ENCODE data around the gene OMA1.
"Not testable (repeated sequence)": the region's sequence is repeated elsewhere in the genome, so short reads cannot be mapped to it uniquely, and the experiment has no call there.

The OMA1 gene

DNA sequence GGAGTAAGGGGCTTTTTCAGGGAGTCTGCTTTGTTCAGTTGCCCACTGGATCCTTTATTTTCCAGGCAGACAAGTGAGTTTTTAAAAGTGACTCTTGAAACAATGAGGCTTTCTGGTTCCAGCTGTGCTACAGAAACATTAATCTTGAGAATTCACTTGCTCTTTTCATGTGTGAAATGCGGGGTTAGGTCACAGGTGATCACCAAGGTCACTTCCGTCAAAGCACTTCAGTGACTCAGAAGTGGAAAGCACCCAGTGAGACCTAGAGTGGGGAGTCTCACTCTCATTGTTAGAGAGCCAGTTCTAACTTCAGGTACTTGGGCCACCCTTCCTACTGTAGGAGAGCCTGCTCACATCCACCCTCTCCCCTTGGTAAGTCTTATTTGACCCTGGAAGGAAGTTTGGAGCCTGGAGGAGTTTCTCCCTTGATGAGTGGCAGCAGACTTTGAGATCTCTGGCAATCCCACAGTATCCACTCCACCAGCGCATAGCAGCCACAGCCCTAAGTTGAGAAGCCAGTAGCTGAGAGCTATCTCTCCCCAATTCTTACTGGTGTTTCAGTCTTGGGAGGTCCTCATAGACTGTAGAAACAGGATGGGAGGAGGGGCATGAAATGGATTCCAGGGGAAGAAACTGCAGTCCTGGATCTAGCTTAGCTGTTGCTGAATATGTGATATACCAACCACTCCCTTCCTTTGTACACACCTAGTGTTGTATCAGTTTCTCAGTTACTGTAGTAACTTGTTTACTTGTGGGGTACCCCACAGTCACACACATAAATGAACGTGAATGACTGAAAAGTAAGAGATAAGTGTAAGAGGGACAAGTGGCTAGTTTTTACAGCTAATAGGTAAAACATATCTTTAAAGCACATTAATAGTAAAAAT lies 27.4 kb upstream of the OMA1 start:
- DNase-seq (ENCODE audit: low read depth, low spot score), result no peak

DNA sequence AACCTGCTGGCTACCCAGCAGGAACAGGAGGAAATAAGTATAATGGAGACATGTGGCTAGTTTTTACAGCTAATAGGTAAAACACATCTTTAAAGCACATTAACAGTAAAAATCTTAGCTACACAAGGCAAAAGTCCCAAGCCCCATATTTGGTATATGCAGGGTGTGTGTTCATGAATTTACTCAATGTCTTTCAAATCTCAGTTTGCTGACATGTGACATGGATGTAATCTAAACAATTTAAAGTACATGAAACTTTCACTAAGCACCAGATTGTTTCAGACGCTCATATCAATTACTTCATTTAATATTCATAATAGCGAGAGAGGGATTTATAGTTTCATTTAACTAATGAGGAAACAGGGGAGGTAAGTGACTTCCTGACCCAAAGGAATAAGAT lies 26.6 kb upstream of the OMA1 start:
- no peak for DNase-seq (ENCODE audit: low read depth, low spot score)

DNA sequence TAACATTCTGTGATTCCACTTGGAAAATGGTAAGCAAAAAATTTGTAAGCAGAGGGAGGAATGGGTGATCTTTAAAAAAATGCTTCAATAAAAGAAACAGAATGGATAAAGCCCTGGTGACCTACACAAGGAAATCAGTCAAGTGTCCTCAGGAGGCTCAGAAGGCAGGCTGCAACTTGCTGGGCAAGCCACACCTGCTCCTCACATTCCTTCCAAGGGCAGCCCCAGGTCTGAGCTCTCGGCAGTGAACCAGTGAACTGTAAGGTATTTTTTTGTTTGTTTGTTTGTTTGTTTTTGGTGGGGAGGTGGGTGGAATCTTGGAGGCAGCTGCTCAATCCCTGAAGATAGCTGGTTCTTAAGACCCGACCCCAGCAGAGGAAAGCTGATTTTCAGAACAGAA lies 26.2 kb upstream of the OMA1 start:
- no peak for DNase-seq (ENCODE audit: low read depth, low spot score)

DNA sequence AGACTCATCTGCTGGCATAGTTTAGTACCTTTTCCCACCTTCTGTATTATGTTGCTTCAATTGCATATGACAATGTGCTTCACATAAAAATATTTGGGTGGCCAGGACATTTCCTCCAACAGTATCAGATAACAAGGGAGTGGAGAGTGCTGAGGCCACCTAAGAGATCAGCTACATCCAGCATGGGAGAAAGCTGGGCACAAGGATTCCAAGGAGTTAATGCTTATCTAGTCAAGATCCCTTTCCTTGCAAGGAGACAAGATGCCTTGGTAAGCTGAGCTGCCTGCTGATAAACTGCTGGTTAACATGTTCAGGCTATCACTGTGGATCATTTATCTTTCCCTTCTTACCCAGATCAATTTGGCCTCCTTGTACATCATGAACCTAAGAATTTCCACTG lies 25.1 kb upstream of the OMA1 start:
- DNase-seq (ENCODE audit: low read depth, low spot score), result no peak

DNA sequence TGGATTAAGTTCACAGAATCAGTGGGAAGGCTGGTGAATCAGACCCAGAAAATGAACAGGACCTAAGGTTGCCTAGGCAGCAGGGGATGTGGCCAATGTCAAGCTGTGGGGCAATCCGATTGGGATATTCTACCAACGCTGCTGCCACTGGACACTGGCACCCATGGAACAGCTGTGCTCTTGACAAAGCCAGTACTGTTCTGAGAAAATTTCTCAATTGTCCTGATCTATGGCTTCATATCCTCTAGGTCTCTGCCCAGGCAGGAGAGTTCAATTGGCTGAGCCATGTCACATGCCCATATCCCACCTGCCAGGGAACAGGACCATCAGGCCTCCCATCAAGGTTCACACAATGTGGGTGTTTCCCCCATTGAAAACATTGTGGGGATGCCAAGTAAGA lies 24.3 kb upstream of the OMA1 start:
- no peak for DNase-seq (ENCODE audit: low read depth, low spot score)

DNA sequence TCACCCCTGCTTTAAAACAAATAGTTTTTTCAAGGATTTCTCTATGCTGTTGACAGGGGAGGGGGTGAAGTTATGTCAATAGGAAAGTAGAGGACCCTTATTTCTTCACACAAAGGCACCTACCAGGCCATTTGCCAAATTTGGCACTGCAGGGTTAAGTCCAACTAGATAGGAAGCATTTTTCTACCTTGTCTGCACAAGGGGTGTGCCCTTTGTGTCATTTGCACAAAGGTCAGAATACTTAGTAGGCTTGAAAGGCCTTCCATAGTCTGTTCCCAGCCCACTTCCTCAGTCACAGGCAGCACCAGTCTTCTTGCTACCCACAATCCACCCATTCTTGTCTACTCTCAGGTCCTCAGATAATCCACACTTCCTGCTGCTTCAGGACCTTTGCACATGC lies 23.6 kb upstream of the OMA1 start:
- DNase-seq (ENCODE audit: low read depth, low spot score), result no peak

DNA sequence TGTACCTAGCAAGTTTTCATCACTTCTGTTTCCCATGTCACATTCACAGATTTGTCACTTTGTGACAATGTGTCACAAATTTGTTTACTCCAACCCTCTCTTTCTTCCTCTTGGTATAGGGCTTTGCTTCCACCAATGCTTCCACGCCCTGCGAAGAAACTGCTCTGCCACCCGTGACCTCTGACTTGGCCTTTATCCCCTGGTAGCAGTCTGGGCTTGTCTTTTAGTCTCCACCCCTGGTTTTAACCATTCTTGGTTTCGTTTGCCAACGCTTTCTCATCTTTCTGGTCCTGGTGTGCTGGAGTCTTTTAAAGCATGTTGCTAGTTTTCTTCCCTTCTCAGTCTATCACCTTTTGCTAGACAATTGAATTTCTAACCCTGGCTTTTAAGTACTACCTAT lies 22.4 kb upstream of the OMA1 start:
- DNase-seq (ENCODE audit: low read depth, low spot score), result no peak

DNA sequence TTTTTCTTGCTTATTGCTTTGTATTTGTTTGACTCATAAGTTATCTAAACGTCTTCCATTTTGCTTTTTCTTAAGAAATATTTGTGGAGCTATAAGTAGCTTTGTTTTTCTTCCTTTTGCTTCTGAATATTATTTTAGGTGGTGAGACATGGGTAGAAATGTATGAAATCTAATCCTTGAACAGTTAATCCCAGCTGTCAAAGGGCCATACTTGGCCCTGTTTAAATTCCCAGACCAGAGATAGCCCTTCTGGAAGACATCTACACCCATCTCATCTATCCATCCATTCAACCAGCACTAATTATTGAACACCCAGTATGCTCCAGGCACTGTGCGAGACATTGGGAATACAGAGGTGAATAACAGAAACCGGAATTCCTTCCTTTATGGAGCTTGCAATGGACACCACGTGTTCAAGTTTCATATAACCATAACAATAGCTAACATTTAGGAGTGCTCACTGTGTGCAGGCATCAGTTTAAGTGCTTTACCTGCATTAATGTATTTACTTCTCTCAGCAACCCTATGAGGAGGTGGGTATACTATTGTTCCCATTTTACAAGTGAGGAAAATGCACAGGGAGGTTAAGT lies 21.8 kb upstream of the OMA1 start:
- no peak for DNase-seq (ENCODE audit: low read depth, low spot score)

DNA sequence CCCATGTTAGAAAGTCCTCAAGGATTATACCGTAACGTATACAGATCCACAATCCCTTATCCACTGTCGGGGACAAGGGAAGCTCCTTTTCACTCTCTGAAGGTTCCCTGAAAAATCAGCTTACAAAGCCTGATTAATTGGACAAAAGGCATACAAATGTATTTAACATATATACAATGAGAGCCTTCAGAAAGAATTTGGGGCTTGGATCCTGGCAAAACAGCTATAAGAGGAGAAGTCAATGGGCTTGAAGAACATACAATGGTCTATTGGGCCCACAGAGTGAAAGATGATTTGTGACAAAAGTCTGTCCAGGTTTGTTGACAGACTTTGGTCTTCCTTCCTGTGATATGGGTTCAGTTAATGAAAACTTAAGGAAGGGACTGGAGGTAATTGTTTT lies 19.8 kb upstream of the OMA1 start:
- no peak for DNase-seq (ENCODE audit: low read depth, low spot score)

DNA sequence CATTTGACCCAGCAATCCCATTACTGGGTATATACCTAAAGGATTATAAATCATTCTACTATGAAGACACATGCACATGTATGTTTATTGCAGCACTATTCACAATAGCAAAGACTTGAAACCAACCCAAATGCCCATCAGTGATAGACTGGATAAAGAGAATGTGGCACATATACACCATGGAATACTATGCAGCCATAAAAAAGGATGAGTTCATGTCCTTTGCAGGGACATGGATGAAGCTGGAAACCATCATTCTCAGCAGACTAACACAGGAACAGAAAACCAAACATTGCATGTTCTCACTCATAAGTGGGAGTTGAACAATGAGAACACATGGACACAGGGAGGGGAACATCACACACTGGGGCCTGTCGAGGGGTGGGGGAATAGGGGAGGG lies 17.2 kb upstream of the OMA1 start:
- not testable (repeated sequence) for DNase-seq (ENCODE audit: low read depth, low spot score)

DNA sequence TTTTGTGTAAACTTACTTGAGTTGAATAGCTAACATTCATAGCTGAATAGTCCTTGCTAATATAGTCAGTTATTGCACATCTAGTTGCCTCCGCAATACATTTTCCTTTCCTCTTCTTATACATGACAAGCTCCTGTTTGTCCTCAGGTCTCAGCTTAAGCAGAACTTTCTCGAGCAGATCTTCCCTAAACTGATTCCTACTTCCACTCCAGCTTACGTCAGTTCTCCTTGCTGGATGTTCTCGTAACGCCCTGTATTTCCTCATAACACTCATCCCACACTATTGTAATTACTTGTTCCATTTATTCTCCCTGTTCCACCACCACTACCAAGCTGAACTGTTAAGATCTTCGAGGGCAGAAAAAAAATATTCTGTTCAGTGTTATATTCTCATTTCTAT lies 15.1 kb upstream of the OMA1 start:
- DNase-seq (ENCODE audit: low read depth, low spot score), result no peak

DNA sequence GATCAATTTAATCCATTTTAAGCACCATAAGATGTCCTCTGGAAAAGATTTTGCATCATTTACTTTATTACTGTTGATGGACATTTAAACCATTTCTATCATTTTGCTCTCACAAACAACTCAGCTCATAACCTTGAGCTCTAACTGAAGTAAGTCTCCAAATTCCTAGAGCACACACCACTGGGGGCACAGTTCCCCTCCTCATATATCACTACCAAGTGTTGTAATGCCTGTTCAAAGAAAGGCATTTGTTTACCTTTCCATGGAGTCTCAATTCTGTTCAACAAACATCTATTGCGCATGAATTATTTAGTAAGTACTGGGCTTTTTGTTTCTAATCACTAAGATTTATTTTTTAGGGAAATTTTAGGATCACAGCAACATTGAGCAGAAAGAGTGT lies 8.9 kb upstream of the OMA1 start:
- DNase-seq (ENCODE audit: low read depth, low spot score), result no peak

DNA sequence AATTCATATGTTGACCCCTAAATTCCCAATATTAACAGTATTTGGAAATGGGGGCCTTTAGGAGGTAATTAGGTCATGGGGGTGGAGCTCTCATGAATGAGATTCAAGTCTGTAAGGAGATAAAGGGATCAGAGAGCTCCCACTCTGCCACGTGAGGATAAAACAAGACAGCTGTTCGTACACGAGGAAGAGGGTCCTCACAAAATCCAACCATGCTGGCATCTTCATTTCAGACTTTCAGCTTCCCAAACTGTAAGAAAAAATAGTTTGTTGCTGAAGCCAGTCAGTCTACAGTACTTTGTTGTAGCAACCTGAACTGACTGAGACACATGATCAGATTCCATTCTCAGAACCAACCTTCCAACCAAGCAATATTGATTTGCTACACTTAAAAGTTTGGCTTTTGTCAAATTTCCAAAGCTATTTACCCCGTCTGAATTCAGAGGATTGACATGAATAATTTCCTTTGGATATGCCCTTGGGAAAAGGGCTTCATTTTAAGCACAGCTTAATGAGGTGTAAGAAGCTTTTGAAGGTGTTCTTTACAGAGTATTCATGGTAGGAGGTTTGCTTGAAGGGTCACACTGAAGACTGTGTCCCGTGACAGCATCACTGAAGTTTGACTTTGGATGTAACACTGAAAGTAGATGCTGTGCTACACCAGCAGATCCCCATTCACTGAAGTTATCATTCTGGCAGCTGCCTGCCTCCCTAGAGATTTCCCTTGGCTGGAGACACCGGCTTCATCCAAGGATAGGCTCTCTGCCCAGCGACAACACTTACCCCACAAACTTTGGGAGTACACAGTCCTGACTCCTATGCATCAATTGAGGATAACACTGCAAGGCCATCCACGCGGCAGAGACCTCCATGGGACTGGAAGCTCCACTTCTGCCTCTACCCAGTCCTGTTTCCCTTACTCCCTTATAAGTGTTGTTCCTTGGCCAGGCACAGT lies 4.9 kb upstream of the OMA1 start:
- no peak for DNase-seq (ENCODE audit: low read depth, low spot score)

DNA sequence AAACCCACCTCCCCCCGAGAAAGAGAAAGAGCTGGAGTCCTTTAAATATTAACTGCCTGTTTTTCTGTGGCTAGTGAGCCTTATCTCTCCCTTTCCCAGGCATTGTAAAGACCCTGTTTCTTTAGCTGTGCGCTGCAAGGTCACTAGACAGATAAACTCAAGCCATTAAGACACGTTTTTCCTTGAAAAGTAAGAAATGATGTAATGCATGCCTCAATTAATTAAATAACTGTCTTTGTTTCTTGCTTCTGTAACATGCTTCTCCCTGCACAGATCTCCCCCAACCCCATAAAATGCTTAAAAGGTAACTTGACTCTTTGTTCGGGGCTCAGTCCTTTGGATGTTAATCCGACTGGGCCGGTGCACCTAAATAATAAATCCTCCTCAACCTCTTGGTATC lies 2.8 kb upstream of the OMA1 start:
- not testable (repeated sequence) for DNase-seq (ENCODE audit: low read depth, low spot score)

DNA sequence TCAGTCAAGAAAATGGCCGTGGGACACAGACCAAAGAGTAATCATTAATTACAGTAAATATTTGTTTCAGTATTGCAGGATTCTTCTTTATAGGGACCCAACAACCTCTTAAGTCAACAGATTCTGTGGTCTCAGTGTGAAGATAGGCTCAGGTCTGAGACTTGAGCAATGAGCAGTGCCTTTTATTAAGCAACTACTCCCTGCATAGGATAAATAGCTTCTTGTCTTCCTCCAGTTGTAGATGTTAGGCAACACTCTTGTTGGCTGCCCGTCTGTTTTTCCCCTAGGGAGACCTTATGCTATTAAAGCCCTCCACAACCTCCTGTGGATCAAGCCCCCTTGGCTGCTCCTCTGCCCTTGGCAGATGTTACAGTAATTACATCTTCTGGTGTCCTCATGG lies 1.8 kb upstream of the OMA1 start:
- no peak for DNase-seq (ENCODE audit: low read depth, low spot score)

DNA sequence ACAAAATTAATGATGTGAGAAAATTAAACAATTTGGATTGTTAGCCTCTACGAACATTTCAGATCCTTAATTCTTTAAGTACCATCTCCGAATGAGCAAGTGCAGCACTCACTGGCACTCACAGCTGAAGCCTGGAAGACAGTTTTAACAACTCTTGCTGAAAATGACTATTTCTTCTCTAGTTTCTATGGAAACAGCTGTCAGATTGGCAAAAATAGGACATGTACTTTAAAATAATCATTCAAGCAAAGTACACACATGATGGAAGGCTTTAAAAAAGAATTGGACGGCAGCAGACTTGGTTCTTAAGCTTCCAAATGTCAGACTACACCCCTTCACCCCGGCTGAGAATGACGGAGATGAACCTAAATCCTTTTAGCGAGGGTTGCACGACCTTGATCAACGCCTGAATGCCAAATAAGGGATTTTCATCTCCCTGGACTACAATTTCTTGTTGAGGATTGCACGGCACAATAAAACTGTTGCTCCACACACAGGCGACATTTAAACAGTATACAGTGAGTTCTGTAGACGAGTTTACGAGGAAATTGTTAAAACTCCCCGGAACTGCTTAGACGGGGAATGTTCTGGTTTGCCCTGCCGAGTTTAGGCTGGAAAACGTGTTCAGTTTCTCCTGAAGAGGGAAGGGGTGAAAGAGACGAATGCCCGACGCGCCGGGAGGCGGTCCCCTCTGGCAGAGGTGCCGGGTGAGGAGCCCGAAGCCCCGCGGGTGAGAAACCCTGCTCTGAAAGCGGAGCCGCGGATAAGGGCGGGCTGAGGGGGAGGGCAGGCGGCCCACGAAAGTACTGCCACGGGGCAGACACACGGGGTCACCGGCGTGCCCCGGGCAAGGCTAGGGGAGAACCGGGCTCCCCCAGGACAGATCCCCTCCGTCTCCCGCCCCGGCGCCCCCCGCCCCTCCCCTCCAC lies 671 bp downstream of the OMA1 start:
- DNase-seq (ENCODE audit: low read depth, low spot score), result peak; percentile 45

DNA sequence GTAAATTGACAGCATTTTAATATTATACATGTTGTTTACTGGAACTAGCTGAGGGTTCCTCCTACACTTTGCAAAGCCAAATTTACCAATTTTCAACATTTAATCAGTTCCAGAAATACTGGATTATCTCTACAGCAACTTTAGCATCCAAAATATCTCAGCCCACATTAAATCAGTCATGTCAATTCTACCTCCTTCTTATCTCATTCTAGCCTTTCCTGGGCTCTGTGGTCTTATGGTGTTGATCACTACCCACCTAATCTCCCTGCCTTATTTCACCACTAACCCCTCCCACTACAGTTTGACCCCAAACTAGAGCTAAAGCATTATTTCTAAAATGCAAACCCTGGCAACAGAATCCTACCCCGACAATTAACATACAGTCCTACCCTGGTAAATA lies 3.3 kb downstream of the OMA1 start:
- DNase-seq (ENCODE audit: low read depth, low spot score), result no peak

DNA sequence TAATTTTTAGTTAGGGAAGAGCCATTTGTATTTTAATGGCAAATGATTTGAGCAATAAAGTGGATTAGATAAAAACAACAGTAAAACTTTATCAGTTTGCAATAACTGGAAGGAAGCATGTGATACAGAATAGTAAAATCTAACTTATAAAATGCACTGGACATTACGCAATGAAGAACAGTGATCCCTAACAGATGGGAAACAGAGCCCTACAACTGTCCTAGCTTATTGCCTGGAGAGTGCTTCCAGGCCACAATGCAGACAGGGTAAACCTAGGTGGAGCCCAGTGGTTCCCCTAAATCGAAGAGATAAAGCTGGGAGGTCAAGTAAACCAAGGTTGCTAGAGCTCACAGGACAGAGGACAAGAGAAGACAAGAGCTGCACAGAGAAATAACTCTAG lies 7.0 kb downstream of the OMA1 start:
- DNase-seq (ENCODE audit: low read depth, low spot score), result no peak

DNA sequence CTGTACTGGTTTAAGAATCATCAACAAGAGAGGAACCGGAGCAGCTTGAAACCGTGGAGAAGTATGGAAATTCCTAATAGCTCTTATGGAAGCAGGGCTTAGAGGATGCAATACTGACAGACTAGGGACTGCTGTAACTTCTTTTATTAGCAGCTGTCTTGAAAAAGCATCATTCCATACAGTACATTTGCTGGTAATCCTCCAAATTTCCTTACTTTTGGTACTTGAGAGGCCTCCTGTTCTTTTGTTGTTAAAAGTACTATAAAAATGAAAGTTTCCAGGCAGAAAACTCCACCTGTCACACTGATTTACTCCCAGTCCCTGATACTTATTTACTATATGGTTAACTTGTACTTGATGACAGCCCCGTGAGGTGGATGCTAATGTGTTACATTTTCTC lies 7.7 kb downstream of the OMA1 start:
- no peak for DNase-seq (ENCODE audit: low read depth, low spot score)

DNA sequence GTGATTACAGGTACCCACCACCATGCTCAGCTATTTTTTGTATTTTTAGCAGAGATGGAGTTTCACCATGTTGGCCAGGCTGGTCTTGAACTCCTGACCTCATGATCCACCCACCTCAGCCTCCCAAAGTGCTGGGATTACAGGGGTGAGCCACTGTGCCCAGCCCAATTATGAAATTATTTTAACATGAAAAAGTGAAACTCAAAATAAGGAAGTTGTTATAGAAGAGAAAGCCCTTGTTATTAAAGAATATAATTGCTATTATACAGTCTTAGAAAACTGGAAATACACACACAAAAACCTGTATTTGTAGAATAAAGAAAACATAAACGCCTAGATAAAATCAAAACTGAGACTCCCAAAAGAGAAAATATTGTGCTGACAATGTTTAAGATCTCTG lies 14.7 kb downstream of the OMA1 start:
- DNase-seq (ENCODE audit: low read depth, low spot score), result not testable (repeated sequence)

DNA sequence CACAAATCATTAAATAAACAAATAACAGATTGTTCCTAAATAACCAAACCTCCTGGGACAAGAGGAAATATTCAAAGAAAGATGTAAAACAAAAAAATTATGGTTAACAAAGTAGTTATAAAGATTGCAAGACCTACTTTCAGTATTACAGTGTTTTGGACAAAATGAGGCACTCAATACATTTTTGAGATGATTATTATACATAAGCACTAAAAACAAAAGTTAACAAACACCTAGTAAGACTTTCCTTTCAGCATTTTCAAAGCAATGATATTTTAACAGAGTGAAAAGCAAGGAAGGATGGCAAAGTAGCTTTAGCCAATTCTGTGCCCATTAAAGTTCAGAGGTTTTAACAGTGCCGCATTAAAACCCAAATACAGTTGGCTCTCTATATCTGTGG lies 17.2 kb downstream of the OMA1 start:
- DNase-seq (ENCODE audit: low read depth, low spot score), result no peak
